Activated CD4-positive, alpha-beta T cell treated with anti-CD3 and anti-CD28 coated beads for 24 hours (primary cell): ENCODE measurements around the gene AGAP5.

Experiments used
- DNase-seq, 2 donors: peaks; one replicate each; pipeline ENCODE4 v3.0.0-alpha.2; 2020; ENCODE audit warnings: low read depth in 2 of 2

Gene AGAP5

DNA sequence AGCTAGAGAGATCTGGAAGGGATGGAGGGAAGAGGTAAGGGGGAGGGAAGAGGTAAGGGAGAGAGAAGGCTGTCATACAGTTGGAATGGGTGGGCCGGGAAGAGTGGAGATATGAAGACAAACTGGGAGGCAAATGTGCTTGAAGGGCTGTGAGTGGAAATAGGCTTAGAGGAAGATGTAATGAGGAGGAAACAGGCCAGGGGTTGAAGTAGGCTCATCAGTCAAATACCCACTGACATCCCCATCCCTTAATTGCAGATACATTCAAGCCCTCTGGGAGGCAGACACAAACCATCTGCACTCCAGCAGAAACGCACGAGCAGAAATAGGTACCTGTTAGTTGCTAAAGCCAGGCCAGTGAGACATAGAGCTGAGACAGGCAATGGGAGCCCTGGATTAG lies 44.2 kb downstream of the AGAP5 start:
- DNase-seq = no peak

DNA sequence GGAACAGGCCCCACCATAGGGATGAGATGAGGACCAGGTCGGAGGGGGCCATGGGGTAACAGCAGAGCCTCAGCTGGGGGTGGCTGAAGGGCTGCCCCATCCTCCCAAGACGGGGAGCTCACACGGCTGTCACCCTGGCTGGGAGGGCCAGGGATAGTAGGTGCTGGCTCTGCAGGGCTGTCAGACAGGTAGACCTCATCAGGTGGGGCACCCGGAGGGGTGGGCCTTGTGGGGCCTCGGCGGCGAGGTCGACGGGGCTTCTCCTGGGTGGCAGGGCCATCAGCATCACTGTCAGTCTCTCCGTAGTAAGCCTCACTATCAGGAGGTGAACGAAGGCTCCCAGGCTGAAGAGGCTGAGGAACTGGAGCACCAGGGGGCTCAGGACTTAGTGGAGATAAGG lies 44.7 kb downstream of the AGAP5 start:
- no peak for DNase-seq

DNA sequence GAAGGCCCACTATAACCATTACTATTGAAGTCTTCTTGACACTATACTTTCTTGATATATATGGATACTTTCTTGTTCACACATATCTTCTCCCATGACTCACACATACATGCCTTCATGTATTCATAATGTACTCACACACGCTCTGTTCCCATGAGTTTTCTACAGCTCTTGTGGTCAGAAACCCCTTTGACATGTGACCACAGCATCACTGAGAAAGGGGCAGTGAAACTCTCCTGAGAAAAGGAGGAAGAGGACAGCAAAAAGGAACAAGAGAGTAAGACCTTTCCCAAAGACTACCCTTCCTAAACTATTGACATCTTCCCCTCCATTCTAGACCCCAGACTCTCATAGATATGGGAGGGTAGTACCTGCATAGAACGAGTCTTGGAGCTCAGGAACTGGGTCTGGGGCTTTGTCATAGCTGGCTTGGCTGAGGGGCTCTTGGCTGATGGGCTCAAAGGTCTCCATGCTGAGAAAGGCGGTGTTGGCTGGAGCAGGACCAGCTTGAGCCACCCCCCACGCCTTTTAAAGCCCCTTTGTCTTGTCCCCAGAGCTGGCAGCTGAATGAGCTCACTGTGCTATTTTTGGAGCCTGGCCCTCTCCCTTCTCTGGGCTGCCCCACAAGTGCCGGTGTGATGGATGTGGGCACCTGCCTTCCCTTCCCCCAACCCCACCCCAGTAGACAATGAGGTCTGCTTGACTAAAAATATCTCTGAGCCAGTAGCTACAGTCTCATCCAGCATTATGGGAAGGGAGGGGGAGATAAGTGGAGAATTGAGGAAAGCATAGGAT lies 47.2 kb downstream of the AGAP5 start:
- DNase-seq = no peak

DNA sequence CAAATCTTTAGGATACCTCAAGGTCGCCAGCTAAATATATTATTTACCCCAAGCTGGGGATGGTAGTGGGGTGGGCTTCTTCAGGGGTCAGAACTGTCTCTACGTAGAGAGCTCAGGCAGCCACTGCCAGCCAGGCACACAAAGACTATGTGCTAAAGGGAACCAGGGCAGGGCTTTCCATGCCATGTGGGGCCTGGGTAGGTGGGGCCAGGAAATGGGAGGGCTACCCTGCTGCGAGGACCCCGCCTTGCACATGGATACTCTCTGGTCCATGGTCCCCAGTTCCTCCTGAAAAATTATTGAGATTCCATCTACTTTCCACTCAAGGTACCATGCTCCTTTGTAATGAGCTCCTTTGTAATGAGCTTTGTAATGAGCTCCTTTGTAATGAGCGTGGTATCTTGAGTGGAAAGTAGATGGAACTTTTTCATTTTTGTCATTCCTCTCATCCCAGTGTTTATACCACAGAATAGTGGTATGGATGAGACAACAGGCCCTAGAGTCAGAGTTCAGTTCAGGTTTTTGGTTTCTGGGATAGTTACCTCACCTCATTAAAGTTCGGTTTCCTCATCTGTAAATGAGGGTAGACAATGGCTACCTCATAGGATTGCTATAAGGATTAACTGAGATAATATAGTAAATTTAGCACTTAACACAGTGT lies 47.9 kb downstream of the AGAP5 start:
- no peak for DNase-seq

DNA sequence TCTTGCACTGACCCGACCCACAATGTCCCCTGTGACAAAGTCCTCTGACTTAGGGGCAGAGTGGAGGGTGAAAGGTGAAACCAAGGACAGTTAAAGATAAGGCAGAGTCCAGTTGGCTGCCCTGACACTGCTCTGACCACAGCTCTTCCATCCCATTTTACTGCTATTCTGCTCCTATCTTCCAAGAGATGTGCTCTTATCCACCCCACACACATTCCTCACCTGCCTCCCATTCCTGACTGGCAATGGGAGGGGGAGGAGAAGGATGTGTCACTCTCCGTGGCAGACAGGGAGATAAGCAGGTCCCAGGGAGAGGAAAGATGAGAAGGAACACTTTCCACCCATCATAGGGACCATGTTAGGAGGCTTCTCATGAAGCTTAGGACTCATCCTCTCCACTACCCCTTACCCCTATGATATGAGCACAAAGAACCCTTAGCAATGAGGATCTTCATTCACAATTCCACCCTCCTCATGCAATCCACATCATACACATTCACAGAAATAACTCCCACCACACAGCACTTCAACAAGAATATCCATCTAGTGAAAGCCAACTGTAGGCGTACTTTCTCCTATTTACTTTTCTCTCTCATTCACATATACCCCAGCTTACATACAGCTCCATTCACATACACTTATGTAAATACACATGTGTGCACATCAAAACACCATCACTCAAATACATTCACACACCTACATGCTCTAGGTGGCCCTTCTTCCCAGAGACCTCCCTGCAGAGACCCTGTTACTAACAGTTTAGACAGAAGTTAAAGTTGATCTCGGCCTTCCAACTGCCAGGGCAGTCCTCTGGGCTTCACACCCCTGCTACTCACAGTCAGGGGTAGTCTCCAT lies 48.7 kb downstream of the AGAP5 start:
- DNase-seq = no peak

DNA sequence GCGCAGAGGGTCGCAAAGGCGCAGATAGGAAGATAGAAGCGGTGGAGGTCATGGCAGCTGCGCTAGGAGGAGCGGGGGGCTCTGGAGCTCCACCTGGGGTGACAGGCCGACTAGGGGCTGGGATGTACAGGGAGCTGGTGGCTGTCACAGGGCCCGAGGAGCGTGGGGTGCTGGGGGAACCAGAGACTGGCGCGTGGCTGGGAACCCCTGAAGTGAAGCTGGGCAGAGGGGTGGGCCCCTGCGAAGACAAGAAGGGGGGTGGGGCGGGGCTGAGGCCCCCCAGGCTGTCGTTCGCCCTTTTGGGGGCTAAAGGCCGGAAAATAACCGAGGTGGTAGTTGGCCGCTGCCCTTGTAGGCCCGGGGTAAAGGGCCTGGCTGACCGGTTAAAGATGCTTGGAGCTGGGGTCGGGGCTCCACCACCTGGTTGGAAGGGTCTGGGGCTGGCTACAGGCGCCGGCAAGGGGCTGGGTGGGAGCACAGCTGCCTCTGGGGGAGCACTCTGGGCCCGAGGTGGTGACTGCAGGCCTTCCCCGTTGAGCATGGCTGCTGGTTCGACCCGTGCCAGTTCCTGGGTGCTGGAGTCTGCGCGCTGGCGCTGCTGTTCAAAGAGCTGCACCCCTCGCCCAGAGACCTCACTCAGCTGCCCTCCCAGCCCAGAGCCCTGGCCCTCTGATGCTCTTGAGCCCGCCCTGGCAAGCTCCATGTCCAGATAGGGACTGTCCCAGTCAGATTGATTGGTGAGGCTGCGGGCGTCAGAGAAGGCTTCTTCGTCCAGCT lies 49.8 kb downstream of the AGAP5 start:
- DNase-seq = no peak

DNA sequence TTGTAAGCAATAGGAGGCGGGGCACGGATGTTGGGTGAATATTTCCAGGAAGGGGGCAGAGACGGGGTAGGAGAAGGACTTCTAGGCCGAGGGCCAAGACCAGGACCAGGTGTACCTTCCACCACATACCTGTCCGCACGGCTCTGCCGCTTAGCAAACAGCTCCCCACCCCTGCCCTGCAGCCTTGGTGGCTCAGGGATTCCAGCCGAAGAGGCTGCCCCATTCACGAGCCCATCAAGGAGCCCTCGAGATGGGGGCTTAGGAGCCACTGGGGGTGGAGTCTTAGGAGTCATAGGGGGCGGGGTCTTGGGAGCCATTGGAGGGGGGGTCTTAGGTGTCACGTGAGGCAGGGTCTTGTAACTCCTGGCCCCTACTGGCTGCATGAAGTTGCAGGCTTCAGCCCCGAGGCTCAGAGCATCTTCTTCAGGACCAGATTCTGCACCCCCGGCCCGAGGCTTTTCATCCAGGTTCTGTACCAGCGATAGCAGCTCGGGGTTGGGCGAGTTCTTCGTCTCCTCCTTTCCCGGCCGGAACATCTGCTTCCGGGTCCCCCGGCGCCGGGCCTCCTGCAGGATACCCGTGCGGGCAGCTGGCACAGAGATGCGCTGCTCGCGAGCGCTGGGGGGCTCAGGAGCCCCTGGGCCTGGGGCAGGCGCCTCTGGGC lies 50.6 kb downstream of the AGAP5 start:
- DNase-seq = peak in 1 of 2 donors; percentile 12

DNA sequence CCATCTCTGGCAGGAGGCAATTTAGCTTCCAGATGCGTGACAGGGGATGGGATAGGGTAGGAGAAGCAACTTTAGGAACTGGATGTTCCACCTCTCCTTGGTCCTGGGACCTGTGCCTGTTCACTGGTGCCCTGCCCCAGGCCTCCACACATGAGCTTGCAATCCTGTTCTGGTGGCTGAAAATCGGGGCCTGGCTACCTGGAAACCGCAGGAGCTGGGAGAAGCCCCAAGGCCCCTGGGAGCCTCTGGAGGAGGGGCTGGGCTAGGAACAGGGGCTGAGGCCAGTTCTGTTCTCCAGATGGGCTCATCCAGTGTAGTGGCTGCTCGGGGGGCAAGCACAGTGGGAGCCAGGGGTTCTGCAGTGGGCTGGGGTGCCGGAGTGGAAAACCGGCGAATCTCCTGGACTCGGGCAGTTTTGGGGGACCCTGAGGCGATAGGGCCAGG lies 51.3 kb downstream of the AGAP5 start:
- no peak for DNase-seq

DNA sequence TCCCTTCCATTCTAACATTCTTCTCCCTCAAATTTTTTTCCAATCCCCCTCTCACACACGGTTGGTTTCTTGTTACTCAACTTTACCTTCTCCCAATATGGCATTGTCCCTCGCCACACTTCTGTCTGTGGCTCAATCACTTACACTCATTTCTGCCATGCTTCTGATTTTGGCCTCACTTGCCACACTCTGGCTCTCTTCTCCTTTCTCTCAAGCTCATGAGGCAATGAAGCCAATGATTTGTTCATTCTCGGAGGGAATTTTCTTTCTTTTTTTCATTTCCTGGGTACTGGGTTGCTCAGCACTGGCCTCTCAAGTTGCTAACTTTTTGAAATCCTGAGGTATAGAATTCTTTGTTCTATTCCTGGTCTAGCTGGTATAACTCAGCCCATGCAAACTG lies 52.7 kb downstream of the AGAP5 start:
- no peak for DNase-seq

DNA sequence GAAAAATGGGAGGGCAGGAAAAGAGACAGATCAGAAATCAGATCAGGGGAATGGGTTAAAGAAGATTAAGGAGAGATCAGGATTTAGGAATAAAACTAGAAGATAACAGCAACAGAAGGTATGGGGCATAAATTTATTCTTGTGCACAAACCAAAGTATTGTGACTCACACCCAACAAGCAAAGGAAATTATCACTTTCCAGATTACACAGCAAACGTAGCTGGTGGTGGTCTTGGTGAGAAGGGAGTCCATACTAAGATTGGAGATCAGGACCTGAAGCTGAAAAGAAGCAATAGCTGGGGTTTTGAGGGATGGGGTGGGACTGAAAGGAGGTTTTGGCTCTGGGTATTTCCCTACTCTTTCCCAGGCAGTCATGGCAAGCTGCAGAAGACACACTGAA lies 53.1 kb downstream of the AGAP5 start:
- no peak for DNase-seq

DNA sequence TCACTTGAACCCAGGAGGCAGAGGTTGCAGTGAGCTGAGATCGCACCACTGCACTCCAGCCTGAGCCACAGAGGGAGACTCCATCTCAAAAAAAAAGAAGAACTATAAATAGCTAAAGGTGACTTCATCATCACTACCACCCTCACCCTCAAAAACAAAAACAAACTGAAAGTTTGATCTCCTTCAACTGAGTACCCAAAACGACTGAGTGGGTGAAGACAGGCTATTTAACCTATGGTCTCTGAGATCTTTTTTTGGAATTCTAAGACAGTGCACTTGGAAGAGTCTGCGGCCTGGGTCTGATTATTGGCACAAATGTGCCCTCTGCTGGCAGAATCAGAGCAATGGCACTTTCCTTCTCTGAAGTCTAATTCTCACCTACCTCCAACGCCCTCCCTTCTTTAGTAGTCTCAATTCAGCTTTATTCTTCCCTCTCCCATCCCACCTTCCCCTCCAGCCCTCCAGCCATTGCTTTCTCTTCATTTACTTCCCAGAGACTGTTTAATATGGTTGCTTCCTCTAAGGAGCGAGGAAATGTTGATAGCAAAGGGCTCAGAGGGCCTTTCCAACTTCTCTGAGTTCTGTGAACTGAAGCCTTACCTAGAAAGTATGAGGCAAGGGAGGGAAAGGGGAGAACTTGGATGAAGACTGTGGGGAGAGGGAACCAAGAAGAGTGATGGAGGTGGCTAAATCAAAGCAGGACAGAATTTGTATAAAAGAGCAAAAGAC lies 53.7 kb downstream of the AGAP5 start:
- DNase-seq = no peak

DNA sequence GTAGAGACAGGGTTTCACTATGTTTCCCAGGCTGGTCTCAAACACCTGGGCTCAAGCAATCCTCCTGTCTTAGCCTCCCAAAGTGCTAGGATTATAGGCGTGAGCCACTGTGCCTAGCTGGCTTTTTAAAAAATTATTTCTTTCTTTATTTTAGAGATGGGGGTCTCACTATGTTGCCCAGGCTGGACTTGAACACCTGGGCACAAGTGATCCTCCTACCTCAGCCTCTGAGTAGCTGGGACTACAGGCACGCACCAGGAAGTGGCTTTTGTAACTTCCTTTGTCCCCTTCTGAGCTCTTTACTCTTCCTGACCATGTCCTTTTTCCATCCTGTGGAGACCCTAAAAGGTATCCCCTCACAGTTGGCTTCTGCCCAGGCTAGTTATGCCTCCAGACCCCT lies 54.5 kb downstream of the AGAP5 start:
- DNase-seq = no peak

DNA sequence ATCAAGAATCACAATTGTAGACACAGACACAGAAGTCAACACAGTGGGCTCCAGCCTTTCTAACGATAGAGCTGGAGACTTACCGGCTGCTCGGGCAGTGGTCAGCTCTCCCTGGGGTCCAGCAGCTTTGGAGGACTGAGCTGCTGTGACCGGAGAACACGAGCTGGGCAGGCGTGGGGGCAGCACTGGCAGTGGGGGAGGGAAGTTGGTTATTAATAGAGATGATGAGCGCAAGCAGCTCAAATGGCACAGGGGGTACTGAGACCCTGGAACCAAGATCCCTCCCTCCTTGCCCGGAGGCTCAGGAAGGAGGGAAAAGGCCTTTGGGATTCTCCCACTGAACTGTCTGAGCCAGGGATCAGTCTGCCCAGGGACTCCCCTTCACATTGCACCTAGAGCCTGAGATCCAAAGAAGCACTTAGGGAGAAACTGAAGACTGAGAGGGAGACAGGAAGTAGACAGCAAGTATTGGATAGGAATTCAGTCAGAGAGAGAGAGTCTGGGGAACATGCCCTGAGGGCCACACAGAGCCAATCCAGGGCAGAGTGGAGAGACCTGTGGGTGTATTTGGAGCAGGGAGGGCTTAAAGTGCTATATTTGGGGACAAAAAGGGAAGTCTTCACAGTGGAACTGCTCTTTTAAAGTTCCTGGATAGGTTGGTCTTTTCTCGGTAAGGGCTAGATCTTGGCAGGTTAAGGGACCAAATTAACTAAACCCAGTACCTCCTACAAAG lies 56.4 kb downstream of the AGAP5 start, which contains the start of gene MYOZ1:
MYOZ1 (minus strand) TSS at position 147 of the 733 bp plus-strand sequence. CDS start 1,457 bp downstream, outside the sequence.
- DNase-seq = no peak

DNA sequence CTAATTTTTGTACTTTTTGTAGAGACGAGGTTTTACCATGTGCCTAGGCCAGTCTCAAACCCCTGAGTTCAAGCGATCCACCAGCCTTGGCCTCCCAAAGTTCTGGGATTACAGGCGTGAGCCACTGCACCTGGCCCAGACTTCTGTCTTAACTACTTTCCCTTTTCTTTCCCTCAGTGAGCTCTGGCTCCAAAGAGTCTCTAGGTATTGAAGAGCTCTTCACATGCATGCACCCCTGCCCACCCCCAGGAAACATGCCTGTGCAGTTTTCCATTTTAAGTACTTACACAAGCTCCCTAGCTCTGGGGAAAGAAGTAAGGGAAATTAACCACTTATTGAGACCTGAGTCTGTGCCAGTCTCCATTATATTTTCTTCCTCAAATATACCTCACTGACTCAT lies 58.6 kb downstream of the AGAP5 start:
- no peak for DNase-seq

DNA sequence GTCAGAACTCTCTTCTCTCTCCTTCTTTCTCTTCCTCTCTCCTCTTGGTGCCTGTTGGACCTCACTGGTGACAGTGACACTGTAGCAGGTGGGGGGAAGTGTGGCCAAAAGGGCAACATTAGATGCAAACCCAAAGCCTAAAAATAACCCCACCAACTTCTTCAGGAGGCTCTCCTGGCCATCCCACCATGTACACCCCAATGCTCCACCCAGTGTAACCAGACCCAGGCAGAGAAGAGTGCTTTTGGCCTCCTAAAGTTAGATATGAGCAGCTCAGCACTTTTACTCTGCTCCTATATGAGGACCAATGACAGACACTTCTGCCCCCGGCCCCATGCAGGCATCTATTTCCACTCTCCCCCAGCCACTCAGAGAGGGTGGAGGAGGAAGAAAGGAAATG lies 62.1 kb downstream of the AGAP5 start:
- no peak for DNase-seq

DNA sequence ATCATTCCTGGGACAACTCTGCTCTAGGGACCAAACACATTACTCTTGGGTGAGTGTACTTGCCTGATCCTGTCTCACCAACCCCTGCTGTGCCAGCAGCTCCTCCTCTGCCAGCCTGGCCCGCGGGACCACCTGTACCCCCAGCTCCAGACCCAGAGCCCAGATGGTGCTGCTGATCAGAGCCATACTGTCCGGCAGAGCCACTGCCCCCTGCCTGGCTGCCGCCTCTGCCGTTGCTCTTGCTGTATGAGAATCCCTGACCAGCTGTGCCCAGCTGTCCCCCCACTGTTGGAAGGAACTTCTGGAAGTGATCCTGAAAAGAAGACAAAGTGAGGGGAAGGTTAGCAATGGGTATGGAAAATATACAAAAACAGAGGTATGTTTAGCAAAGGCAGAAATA lies 63.5 kb downstream of the AGAP5 start:
- no peak for DNase-seq

DNA sequence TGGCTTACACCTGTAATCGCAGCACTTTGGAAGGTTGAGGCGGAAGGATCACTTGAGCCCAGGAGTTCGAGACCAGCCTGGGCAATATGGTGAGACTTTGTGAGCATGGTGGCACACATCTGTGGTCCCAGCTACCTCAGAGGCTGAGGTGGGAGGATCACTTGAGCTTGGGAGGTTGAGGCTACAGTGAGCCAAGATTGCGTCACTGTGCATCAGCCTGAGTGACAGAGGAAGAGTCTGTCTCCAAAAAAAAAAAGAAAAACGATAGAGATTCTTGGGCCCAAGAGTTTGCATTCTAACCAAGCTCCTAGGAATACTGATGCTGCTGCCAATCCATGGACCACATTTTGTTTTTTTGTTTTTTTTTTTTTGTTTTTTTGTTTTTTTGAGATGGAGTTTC lies 68.7 kb downstream of the AGAP5 start:
- DNase-seq = no peak

DNA sequence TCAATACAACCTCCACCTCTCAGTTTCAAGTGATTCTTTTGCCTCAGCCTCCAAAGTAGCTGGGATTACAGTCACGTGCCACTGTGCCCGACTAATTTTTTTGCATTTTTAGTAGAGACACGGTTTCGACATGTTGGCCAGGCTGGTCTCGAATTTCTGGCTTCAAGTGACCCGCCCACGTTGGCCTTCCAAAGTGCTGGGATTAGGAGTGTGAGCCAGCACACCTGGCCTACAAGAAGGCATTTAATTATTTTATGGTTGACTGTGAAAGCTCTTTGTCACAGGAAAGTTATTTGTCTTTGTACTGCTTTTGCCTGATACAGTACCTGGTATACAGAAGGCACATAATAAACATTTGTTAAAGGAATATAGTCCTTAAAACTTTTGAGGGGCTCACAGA lies 69.5 kb downstream of the AGAP5 start:
- DNase-seq = no peak

DNA sequence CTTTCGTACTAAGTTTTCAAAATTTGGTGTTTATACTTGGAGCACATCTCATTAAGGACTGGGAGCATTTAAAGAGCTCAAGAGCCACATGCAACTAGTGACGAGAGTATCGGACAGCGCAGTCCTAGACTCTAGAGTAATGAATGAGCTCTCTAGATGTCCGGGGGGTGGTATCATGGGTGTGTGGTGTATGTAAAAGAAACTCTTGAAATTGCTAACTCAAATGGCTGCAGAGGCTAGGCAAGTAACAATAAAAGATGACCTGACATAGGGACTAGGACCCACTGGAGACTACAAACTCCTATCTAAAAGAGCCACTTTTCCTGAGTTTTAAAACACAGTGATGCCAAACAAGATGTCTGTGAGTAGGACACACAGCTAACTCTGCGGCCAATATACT lies 70.6 kb downstream of the AGAP5 start:
- no peak for DNase-seq
